Lower leg skin (tissue), 3 donors: Measurements from ENCODE around the gene CLASP2.

Source experiments
- CTCF ChIP-seq, 3 donors: fragments of 450-650 bp; IDR thresholded peaks; one replicate each; pipeline ENCODE4 v1.5.1; 2016; ENCODE audit warnings: antibody characterized with exemption in 3 of 3, mild to moderate bottlenecking in 3 of 3, moderate library complexity in 2 of 3
- POLR2A ChIP-seq, 2 donors: fragments of 450-650 bp; IDR thresholded peaks; one replicate each; pipeline ENCODE4 v1.6.1; 2016 to 2017; ENCODE audit warnings: antibody characterized with exemption in 2 of 2, mild to moderate bottlenecking in 1 of 2, moderate library complexity in 1 of 2

- no peak for TF ChIP-seq CTCF (IDR thresholded peaks at IDR 0.05)
- TF ChIP-seq POLR2A (IDR thresholded peaks at IDR 0.05), result no peak
Measured at GRCh38 chr3:33624756-33625155, 93.3 kb downstream of the CLASP2 start.
